ENCODE data around the gene VDAC1.
A peak's percentile ranks its signal among the peaks of the same experiment; 100 is the strongest.

The VDAC1 gene

DNA sequence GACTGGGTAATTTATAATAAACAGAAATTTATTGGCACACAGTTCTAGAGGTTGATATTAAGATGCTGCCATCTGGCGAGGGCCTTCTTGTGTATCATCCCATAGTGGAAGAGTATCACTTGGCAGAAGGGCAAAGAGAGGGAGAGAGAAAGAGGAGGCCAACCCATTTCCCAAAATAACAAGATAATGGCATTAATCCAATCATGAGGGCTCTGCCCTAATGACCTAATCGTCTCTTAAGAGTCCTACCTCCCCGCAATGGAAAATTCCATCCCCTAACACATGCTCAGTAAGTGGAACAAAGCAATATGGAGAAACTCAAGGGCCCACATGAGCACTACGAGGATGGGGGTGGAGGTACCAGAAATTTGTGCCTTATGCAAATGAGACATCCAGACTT lies 17.6 kb upstream of the VDAC1 start:
- no peak for DNase-seq

DNA sequence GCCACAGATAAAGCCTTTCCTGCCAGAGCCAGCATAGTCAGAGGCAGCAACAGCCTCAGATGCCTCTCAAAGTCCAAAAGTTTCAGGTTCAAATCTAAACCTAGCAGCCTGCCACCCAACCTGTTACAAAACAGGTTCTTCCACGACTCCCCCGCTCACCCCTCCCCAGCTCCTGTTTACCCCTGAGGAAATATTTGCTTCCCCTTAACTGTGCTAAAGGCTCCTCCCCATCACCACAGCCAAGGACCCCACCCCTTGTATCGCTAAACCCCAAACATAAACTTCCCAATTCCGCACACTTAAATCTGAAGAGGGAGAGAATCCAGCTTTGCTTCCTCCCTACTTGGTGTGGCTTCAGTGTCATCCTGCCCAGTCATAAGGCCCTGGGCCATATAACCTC lies 15.4 kb upstream of the VDAC1 start:
- peak; percentile 26 for DNase-seq

DNA sequence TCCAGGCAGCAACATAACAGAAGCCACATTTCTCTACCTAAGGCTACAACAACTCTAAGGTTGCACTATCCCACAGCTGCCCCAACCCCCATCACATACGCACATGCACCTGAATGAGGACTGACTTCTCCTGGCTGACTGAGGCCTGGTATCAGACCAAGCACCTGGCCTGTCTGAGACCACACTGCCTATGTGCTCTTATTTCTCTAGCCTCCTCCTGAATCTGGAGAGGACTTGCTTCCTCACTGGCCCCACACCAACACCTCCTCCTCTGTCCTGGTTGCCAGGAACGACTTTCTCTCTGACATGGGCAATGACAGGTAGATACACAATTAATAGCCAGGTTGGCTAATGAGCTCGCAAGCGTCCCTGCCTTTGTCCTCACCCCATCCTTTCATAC lies 14.9 kb upstream of the VDAC1 start:
- no peak for DNase-seq

DNA sequence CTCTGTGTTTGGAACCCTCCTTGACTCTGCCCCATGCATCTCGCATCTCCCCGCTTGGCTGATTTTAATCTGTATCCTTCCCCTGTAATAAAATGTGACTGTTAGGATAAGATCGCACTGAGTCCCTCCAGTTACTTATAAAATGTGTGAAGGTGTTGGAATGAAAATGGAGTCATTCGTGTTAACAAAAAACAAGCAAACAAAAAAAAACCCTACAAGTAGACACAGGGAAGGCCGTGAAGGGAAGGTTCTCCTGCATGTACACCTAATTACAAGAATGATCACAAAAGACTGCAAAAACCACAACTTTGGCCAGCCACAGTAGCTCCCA lies 14.2 kb upstream of the VDAC1 start:
- DNase-seq = no peak

DNA sequence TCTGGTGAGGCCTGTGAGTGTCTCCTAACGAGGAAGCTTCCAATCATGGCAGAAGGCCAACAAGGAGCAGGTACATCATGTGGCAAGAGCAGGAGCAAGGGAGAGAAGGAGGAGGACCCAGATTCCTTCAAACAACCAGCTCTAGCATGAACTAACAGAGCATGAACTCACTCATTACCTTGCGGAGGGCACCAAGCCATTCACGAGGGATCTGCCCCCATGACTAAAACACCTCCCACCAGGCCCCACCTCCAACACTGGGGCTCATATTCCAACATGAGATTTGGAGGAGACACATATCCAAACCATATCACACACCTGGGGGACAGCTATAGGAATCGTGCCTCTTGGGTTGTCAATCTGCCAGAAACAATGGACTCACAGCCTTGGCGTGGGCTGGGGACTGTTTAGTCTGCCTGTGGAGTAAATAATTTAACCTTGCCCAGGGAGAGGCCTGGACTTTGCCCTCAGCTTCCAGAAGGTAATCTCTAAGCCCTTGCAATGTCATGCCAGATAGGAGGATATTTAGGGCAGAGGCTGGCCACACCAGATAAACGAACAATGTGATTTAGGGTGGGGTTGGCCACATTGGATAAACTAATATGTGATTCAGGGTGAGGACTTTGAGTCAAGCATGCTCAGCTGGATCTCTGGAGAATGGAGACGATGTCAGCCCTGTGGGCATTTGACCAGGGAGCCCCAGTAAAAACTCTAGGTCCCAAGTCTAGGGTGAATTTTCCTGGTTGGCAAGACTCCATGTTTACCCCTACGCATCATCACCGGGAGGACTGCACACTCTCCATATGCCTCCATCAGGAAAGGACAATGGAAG lies 13.6 kb upstream of the VDAC1 start:
- peak; percentile 75 for DNase-seq

DNA sequence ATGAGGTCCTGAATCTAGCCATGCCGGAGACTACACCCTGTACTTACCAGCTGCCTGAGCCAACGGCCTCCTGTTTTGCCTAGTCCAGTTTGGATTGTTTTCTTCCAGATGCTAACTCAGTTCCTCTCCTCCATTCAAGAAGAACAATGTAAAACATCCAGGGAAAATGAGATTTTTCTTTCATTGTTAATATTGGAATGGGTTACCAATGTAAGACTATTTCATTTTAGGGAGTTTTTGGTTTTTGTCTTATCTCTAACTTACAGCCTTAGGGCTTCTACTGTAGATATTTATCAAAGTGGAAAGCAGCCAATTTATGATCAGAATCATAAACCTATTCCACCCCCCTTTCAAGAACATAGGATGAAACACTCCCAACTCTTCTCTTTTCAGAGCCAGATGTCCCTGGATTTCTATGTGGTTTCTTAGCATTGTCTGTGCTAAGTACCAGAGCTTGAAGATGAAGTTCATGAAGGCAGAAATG lies 3.5 kb upstream of the VDAC1 start:
- no peak for DNase-seq

DNA sequence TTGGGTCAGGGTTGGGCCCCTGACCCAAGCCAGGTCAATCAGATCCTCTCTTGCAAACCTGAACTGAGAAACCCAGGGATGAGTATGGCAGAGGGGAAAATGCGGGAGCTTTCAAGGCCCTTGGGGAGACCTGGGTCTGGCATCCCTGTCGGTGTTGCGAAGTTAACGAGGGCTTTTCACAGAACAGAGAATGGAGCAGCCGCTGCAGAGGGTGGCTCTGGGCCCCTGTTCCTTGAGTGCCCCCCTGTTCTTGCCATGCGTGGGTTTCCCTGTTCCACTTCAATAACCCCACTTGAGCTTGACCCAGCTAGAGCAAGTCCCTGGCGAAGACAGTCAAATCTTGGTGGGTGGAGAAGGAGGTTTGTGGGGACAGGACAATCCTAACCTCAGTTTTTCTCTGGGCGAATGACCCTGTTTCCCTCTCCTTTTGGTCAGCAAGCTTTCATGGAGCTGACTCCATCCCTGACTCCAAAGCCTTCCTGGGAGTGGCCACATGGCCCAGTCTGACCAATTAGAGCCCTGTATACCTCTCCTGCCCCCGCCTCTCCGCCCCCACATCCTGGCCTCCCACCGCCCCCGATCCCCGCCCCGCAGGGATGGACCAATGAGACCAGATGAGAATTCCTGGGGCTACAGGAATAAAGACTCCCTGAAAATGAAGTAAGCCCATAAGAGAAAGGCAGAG lies 2.9 kb upstream of the VDAC1 start:
- no peak for DNase-seq

DNA sequence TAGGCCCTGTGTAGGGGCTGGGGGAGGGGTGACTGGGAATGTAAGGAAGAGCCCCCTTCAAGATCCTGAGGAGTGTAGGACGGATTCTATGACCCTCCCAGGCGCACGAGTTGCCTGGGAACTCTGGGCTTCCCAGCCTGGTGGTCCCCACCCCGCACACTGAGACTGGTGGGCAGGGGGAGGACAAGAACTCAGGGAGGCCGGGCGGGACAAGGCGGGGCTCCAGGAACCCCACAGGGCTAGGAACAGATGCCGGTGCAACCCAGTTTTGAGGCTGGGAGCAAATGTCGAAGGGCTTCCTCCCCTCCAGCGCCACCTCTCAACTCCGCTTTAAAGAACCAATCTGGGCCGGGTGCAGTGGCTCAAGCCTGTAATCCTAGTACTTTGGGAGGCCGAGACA lies 1.3 kb upstream of the VDAC1 start:
- DNase-seq = no peak

DNA sequence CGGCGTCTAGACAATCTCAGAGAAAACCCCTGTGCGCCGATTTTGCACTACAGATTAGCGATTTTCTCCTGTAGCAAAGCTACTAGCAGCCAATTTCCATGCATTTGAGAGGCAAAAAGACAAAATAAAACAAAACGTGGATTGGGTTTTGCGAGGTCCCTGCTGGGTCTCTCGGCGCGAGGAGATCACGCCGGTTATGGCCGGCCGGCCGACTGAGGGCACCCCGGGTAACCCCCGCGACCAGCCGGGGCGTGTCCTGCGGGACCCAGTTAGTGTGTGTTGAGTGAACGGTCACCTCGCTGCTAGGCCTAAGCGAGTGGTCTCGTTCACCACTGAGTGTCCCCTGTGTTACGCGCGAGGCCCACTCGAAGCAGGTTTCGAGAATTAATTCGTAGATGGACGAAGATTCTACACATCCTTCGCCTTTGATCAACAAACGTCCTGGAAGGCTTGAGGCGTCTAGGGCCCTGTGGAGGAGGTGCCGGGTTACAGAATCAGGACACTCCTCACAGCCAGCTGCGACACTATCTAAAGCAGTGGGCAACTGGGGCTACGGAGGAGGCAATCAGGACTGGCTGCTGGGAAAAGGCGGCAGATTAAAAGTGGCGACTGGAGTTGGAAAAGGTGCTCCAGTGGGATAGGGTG lies 764 bp upstream of the VDAC1 start:
- DNase-seq = peak; percentile 20

DNA sequence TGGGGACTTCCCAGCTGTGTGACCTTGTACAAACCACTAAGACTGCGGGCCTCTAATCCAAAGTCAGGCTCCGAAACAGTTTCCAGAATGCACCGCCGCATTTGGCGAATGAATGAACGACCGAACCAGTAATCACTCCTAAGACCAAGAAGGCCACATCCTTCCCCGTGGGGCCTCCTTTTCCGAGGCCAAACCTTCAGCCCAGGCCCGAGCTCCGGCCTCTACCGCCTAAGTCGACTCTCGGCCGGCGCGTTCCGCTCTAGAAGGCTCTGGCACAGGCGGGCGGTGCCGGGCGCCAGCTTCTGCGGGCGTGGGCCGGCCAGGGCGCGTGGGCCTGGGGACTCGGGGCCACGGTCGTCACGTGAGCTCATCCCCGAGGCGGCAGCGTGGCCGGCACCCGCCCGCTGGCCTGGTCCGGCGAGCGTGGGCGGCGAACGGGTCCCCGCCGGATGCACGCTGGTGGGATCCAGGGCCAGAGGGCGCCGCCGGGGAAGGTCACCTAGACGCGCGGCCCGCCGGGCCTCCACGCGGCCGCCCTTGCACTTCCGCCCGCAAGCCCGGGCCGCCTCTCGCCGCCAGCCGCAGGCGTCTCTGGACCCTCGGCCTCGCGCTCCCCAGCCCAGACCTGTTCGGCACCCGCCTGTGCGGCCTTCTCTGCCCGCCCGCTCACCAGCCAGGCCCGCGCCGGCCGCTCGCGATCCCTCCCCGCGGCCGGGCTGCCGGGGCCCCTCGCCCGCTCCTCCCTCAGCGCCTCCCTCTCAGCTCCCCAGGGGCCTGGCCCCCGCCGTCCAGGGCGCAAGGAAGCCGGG lies 754 bp downstream of the VDAC1 start:
- peak; percentile 69 for DNase-seq

DNA sequence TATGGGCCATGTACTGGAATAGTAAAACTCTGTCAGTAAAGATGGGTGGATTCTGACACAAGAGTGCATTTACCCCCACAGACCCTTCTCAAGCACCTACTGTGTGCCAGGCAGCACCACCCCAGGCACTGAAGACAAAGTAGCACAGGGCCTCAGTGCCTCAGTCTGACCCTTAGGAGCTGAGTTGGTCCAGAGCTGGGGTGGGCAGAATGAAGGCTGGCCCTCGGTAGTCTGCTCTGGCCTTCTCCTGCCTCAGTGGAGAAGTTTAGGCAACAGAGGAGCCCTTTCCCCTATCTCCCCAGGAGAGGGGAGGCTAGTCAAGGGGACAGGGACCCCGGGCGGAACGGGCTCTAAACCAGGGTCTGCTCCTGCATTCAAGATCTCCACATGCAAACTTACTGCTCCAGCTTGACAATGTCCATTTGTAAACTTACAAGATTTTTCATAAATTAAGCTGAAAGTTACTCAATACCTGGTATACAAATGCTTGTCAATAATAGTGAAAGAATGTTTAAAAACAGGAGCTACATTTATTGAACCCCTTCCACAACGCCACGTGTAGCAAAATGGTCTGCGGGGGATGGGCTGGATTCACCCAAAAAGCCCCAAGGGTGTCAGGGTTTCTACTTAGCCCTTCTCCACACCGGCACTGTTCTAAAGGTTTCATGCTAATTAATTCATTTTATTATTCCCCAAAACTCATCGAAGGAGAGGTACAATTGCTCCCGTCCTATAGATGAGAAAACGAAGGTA lies 1.5 kb downstream of the VDAC1 start:
- DNase-seq = no peak

DNA sequence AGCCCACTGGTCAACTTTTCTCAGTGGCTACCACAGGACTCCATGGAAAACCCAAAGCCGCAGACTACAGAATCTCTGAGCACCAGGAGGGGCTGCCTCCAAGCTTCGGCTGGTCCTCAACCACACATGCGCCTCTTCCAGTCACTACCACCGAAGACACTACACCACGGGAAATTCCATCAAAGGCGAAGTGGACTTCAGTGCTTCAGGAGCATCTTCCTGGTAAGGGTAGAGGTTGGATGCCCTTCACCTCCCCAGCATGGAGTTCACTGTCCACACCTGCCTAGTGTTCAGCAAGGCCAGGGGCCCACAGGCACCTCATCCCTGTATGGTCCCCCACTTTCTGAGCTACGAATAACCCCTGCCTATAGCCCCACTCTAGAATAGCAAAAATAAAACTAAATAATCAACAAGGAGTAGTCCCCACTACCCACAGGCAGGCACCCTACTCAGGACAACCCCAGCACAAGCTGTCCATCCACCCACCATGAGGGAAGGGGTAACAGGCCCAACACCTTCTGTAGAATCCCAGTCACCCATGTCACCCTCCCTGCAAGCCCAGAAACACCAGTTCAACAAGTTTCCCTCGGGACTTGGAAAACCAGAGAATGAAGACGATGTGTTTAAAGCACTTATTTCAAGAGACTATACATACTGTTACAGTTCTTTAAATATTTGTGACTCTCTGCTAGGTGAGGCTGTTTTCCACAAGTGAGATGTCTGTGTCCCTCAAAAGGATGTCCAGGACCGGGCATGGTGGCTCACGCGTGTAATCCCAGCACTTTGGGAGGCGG lies 2.6 kb downstream of the VDAC1 start:
- DNase-seq = no peak

DNA sequence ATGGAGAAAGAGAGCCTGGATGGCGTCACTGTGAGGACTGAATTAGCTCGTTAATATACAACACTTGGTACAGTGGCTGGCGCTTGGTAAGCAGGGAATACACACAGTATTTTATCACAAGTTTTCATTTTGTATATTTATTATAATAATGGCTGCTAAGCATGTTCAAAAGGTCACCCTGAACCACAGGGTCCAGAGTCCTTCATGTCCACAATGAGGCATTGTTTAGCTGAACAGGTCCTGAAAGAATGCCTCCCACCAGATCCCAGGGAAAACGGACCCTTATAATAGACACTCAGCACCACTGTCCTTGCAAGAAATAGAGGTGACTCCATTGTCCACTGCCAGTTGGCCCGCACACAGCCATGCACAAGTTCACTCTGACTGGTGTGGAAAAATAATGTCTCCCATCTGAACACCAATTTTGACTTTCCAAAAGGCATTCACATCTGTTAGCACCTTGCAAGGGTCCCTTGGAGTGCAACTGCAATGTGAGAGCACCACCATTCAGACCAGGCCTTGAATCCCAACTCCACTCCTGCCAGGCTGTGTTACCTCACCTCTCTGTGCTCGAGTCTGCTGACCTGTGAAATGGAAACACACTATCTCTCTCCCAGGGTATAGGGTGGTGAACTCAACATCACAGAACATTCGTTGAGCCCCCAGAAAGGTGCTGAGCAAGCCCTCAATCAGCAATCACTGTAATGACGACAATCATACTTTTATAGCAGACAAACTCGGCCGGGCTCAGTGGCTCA lies 3.9 kb downstream of the VDAC1 start:
- DNase-seq = no peak

DNA sequence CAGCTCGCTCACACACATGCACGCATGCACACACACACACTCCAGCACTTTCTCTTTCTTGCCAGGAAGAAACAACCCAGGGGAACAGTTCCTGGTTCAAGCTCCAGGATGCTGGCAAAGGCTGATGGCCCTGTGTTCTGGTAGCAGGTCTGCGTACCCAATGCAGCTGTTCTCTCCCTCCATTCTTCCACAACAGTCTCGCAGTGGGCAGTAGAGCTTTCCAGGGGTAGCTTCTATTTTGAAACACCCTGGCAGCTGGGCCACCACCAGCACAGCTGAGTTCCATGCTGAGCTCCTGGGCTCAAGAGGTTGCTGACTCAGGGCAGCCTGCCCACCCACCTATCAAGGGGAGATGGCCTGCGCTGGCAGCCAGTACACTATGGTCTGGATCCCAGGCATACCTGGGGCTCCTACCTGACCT lies 4.7 kb downstream of the VDAC1 start:
- no peak for DNase-seq

DNA sequence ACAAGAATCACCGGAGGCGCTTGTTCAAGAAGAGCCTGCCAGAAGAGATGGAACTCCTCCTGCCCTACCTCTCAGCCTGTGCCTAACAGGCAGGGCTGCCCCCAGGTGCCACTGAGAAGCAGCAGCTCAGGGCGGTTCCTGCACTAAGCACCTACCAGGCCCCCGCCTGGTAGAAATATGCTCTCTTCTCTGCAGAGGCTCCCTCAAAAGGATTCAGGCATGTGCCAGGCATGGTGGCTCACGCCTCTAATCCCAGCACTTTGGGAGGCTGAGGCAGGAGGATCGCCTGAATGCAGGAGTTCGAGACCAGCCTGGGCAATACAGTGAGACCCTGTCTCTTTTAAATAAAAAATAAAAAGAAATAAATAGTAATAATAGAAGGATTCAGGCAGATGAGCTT lies 6.0 kb downstream of the VDAC1 start:
- DNase-seq = no peak

DNA sequence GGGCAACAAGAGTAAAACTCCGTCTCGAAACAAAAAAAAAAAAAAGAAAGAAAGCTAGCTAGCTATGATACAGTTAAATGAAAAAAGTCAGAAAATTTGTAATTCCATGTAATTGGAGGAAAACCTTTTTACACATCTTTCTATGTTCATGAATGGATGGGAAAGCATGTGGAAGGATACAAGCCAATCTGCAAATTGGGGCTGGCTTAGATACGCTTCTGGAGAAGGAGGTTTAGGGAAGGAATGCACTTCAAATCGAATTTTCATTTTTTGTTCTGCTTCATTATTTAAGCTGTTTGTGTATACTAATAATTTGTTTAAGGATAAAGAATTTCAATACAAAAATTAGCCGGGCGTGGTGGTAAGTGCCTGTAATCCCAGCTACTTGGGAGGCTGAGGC lies 6.7 kb downstream of the VDAC1 start:
- no peak for DNase-seq

DNA sequence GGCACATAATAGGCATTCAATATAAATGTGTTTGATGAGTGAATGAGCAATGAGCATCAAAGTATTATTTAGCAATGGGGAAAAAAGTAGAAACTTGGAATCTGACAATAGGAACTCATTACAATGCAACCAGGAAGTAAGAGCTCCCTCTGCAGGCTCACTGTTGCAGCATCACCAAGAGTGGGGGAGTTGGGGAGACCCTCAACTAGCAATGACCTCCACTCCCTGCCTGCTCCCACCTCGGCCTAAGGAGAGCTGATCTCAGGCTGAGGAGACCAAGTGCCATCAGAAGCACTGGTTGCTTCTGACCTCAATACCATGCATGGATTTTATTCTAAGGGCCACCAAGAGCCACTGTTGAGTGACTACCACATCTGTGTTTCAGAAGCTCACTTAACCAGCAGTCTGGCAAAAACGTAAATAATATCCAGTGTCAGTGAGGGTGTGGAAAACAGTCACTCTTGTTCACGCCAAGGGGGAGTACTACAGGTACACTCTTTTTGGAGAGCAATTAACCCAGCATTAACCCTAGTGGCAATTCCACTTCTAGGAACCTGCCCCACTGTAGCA lies 8.0 kb downstream of the VDAC1 start:
- DNase-seq = peak; percentile 32

DNA sequence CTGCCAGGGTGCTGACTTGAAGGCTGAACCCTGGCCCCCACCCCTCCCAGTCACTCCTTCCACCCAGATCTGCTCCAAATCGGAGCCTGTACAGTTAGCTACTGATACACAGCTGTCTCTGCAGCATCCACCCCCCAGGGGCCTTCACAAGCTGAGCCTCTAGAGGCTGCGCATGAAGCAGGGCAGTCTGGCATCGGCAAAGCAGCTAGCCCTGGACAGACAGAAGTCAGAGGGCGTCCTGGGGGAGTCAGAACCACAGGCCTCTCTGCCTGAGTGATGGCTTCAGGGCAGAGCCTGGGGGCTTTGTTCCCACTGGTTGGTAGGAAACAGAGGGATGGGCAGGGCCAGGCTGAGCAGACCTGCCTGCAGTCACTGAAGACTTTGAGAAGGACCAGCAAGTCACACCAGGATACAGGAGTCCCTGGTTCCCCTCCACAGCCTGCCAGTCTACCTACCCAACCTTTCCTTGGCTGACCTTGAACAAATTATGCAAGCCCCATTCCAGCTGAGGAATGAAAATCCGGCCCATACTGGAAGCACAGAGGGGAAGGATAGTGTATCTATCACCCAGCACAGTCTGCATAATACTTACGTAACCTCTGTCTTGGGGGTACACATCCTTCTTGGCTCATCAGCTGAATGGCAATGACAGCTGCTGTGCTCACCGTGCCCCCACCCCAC lies 8.8 kb downstream of the VDAC1 start:
- no peak for DNase-seq

DNA sequence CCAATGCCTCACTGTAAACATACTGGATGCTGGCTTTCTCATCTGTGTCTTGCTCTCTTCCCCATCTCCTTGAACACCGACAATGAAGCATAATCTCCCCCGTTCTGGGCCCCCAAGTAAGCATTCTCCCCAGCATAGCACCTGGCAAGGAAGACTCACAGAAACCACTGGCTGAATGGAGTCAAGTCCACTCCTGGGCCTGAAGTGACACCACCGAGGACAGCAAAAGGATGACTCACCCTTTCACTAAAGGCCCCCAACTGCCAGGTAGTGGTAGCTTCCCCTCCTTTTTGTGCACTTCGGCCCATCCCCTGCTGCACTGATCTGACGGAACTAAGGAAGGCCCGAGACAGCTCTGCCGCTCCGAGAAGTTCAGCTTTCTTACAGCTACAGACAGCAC lies 9.4 kb downstream of the VDAC1 start:
- no peak for DNase-seq

DNA sequence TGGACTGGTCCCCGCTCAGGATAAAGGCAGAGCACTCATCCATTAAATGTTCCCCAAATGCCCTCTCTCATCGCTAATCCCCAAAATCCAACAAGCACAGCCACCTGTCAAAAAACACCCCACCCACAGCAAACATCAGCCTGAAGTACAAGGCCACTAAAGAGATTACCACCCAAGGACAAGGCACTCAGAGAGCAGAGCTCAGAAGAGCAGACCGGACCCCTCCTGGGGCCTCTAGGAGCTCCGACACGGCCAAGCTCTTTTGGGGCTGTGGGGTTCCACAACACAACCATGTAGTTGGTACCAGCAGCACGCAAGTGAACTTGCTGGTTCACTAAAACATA lies 9.8 kb downstream of the VDAC1 start:
- DNase-seq = no peak

Data from OCI-M1 (cell line).